NAMALWA (cell line): ENCODE measurements around the gene STAB2.
"Not testable (repeated sequence)": the region's sequence is repeated elsewhere in the genome, so short reads cannot be mapped to it uniquely, and the experiment has no call there.

ENCODE experiments used
- DNase-seq: peaks from one replicate; pipeline ENCODE4 v3.0.0-alpha.2; 2015; ENCODE audit warnings: low spot score

STAB2 gene

GRCh38 chr12:103647267-103647666 is 60.2 kb downstream of the STAB2 start:
- no peak for DNase-seq

- DNase-seq, result no peak
Observed at GRCh38 chr12:103652808-103653207, 65.7 kb downstream of the STAB2 start.

GRCh38 chr12:103653568-103654173 is 66.6 kb downstream of the STAB2 start:
- not testable (repeated sequence) for DNase-seq

GRCh38 chr12:103654816-103655215 is 67.7 kb downstream of the STAB2 start:
- no peak for DNase-seq

DNA sequence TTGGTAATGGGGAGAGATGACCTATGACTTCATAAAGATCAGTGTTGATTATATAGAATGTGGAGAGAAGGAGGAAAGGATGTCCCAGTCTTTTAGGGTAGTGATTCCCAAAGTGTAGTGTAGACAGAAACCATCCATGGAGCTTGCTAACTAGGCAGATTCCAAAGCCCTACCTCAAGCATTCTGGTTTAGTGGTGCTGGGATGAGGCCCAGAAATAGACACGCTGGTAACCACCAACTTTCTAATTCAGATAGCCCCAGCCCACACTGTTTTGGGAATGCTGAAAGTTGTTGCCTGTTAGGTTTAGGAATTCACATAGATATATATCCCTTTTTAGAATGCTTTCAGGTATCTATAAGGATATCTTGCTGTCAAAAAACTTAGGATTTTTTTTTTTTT is 69.2 kb downstream of the STAB2 start:
- DNase-seq, result no peak

GRCh38 chr12:103657331-103657730 is 70.3 kb downstream of the STAB2 start:
- DNase-seq, result no peak

DNA sequence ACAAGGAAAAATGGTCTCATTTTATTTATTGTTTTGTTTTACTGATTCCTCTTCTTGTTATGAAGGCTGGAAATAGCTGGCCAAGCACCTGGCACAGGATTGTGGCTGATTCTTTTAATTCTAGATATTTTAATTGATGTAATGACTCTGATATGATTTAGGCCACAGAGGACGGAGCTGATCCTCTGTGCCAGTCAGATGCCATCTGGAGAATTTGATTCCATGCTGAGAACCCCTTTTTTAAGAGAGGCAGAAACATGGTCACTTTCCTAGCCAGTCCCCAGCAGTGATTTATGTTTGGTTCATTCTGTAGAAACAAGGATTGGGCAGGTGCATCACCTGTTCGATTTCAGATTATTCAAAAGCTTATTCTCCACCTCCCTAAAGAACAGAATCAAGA is 77.6 kb downstream of the STAB2 start:
- DNase-seq, result no peak

DNA sequence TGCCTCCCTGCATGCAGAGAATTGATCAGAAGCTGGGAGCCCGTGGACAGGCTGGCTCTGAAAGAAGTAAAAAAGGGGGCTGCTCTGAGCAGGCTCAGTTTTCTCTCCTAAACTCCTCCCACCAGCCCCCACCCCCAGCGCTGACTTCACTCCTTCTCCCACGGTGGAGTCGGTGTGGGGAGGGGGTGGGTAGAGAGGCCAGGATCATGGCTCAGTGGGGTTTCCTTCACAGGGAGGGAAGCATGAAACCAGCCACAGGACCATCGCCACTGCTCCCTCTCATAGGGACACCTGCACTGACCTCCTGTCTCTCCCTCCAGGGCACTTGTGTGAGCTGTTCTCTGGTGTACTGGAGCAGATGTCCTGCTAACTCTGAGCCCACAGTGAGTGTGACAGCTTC is 78.9 kb downstream of the STAB2 start:
- DNase-seq, result no peak

DNA sequence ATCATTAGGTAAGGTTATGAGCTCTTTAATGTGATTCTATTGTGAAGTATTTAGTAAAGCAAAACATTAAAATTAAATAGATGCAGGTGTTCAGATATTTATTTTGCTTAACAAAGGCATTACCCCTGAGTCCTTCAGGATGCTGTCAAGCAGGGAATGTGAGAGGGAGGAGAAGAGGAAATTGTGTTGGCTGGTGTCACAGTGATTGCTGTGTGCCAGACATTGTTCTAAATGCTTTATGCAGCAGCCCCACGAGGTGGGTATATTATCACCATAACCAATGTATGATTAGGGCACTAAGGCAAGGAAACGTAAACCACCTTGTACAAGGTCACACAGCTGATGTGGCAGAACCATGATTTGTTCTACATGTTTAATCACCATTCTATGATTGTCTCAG is 80.1 kb downstream of the STAB2 start:
- no peak for DNase-seq

DNA sequence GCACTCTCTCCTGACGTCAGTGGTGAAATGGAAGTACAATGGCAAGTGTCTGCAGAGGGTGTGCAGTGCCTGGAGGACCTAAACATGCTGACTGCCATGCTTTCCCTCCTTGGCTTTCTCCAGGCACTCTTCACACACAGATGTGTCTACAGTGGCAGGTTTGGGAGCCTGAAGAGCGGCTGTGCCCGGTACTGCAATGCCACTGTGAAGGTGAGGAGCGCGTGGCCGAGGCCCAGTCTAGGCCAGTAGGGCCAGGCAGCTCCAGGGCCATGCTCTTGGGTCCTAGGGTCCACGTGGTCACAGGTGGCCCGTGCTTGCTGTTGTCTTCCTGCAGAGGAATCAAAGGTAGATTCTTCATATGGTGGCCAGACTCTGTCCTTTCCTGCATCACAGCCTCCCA is 81.4 kb downstream of the STAB2 start:
- DNase-seq, result no peak

GRCh38 chr12:103671367-103671766 is 84.3 kb downstream of the STAB2 start:
- no peak for DNase-seq

DNA sequence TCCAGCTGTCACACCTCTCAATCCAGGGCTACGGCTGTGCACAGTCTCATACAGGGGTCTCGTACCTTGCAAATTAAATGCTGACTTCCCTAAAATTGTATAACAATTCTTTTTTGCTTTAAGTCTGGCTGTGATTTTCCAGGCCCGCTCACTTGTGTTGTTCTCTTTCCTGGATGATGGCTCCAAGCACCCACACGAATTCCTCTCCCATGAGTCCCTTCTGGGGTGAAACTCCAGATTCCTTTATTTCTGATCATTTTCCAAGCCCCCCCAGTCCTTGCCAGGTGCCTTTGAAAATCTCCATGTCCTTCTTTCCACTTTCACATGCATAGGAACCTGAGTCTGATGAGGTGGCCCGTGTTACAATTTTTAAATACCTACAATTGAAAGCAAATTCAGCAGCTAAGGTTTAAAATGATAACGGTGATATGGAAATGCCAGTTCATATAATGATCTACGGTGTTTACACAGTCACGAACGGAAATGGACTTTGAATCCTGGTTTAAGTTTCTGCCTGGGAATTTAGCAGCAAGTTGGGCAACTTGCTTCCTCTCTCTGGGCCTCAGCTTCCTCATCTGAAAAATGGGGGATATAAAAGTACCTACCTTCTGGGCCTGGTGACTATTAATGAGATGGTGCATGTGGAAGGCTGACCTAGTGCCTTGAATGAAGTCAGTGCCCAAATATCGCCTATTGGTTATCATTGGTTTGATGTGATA is 85.5 kb downstream of the STAB2 start:
- no peak for DNase-seq

DNA sequence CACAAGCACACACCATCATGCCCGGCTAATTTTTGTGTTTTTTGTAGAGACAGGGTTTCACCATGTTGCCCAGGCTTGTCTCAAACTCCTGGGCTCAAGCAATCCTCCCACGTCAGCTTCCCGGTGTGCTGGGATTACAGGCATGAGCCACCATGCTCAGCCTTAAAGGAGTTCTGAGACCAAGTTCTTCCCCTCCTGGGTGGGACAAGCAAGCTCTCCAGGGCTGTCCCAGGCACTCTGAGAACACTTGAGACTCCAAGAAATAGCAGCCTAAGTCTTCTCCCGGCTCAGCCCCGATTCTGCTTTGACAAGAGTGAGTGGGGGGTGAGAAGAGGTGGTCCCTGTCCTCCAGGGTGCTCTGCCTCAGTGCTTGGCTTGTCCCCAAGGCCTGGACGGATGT is 86.4 kb downstream of the STAB2 start:
- no peak for DNase-seq

- DNase-seq, result no peak
Observed at GRCh38 chr12:103673891-103674375, 86.9 kb downstream of the STAB2 start.

DNA sequence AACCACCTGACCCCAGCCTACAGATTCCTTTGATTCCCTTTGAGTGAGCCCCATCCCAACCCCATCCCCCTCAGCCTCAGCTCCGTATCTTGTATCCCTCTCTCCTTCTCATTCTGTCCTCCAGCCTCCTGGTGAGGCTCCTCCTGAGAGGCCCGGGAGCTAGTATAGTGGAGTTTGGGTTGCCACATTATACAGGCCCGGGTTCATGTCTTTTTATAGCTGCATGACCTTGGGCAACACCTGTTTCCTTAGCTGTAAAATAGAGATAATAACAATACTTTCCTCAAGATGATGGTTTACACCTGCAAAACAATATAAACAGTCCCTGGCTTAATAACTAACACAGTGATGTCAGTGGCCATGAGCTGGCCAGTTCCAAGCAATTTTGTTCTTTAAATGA is 89.8 kb downstream of the STAB2 start:
- DNase-seq, result no peak

DNA sequence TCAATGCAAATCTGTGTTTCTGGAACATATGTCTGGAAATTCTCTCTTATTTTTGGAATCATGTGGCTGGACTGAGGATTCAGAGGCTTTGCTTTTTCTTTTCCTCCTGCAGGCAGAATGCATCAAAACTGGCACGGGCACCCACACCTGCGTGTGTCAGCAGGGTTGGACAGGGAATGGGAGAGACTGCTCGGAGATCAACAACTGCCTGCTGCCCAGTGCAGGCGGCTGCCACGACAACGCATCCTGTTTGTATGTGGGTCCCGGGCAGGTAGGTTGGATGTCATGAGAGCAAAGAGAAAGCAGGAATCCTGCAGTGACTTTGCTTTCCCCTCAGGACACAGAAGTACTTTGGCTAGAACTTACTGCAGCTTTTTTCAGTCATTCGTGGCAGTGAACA is 90.3 kb downstream of the STAB2 start:
- DNase-seq, result no peak

DNA sequence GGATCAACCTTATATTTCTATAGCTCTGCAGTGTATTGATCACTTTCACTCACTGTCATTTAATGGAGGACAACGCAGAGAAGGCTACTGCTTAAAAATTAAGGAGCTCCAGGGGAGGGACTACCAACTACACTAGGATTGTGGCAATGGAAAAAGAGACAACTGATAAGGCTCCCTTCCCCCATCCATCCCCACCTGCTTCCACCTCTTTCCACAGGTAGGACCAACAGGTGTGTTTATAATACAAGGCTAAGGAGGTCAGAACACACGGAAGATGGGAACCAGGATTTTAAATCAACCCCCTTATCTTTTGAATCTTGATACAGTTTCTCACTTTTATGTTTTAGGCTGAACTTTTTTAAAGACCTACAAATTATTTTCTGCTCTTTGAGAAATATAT is 90.8 kb downstream of the STAB2 start:
- DNase-seq, result no peak

- no peak for DNase-seq
Observed at GRCh38 chr12:103679421-103680170, 92.5 kb downstream of the STAB2 start.

DNA sequence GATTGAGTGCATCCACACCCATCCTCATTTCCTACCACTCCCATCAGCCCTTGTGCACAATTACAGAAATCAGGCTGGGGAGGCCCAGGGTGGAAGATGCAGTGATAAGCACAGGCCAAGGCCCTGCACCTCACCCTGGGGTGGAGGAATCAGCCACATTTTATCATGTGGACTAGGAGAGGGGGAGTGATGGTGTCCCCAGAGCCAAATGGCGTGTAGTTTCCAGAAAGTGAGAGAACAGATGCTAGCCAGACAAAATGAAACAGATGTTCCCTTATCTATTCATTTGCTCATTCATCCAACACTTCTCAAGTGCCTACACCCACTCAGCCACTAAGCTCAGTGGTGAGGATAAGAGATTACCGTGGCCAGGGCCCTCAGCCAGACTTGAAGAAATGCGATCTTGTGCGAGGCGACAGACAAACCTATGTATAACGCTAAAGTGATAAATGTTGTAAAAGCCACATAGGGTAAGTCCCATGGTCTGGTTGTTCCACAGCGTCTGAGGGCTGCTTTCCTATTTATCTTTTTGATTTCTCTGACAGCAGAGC is 93.6 kb downstream of the STAB2 start:
- no peak for DNase-seq

DNA sequence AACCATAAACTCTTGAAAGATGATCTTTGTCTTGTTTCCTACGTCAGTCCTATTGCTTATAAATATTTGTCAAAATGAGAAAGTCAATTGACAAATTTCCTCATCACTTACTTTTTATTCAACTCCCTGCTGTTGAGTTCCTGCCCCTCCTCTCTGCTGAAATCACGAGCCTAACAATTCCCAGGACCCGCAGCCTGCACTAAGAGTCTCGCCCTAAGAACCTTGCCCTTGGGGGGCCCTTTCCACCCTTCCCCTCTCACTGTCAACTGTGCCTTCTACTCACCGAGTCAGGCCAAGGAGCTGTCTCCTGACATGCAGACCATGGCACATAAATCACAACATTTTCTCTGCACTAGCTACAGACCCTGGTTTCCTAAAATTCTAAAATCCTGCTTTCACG is 99.0 kb downstream of the STAB2 start:
- DNase-seq, result no peak

GRCh38 chr12:103687253-103687652 is 100.2 kb downstream of the STAB2 start:
- no peak for DNase-seq

DNA sequence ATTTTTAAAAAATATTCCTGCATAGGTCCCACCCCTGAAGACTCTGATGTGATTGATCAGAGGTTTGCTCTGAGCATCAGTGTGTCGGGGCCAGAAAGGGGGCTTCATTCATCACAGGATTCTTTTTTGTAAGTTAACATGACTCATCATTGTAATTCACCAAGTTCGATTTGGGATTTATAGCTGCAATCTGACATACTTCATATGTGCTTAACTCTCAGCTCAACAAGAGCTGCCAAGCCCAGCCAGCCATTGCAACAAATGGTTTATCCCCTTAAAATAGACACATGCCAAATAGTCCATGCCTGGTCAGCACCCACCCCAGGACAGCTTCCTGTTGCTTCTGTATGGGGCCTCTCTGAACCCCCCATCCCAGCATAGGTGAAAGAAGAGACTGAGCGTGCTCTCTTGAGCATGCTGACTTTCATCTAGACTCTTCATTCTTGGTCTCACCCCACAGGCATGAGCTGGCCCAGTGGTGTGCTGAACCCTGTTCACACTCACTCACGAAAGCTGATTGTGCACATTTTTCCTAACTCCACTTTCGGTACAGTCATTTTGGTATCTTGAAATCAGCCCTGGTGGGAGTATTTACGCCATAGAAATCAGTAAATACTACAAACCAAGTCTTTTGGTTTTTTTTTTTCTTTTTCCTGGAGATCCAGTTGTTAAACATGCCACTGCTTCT is 101.4 kb downstream of the STAB2 start:
- DNase-seq, result no peak
